GM18861 (cell line): ENCODE data around the gene CHST12.

Experiments
- ATAC-seq: cut with Tn5 transposase; IDR thresholded peaks from one replicate; pipeline ENCODE4 v1.9.1; 2021; ENCODE audit not compliant: unreplicated experiment

Gene CHST12

GRCh38 chr7:2403014-2403717, at the start of gene CHST12:
TSS of gene CHST12 (plus strand) at chr7:2403611. CDS start at chr7:2432640, 29,029 bp downstream.
- no peak for ATAC-seq

- ATAC-seq = peak; percentile 32
Observed at GRCh38 chr7:2353936-2354185, 49.5 kb upstream of the CHST12 start.

DNA sequence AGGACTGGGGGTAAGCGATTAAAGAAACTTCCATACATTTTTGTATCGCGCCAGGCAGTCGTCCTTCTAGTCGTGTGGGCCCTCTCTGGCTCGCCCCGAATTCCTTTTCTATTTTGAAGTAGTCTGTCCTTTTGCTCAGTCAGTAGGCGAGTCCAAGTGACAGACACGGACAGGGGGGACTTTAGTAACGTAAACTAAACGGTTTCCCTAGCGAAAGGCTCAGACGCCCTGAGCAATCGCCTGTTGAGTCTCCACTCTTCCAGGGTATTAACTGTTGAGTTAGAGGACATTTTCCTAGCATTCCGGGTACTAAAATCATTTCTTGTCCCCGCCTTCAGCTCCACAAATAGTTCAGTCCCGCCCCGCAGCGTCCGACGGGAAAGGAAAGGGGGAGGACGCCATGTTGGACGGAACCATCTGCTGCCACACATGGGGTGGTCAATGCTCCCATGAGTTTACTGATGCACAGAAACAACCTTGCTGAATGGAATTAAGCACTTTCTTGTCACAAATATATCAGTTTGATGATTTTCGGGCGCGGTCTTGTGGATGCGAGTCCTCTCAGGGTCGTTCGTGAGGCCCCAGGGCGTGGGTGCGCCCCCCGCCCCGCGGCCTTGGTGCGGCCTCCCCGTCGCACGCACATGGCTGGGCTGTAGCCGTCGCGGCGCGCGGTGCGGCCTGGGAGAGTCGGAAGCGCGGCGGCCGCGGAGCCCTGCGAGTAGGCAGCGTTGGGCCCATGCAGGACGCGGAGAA, 49.0 kb upstream of the CHST12 start, which contains the start of gene EIF3B:
EIF3B (plus strand) TSS at position 642 of the 753 bp plus-strand sequence; CDS start at position 737, 95 bp downstream.
- peak; percentile 69 for ATAC-seq

DNA sequence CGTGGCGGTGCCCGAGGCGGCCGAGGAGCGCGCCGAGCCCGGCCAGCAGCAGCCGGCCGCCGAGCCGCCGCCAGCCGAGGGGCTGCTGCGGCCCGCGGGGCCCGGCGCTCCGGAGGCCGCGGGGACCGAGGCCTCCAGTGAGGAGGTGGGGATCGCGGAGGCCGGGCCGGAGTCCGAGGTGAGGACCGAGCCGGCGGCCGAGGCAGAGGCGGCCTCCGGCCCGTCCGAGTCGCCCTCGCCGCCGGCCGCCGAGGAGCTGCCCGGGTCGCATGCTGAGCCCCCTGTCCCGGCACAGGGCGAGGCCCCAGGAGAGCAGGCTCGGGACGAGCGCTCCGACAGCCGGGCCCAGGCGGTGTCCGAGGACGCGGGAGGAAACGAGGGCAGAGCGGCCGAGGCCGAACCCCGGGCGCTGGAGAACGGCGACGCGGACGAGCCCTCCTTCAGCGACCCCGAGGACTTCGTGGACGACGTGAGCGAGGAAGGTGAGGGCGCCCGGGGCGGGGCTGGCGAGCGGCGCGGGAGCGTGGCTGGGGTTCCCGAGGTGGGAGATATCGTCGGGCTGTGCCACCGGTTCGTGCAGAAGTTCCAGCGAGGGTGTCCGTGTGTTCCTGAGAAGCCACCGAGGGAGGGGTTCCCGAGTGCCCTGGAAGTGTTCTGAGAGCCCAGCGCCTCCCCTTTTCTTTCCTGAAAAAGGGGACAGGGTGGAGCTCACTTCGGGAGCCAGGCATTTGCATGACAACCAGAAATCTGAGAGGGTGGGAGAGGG, 48.3 kb upstream of the CHST12 start:
- ATAC-seq = peak; percentile 28

DNA sequence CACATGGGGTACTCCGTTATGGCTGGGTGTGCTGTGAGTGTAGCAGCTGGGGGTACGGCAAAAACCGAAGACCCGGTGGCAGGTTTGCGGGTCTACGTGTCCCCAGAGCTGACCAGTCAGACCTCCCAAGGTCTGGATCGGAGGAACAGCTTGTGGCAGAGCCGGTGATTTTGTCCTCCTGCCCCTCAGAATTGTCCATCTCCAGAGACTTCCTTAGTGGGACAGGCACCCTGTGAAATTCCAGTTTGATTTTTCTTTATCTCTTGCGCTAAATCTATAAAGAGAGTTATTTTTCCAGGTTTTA, 47.8 kb upstream of the CHST12 start:
- no peak for ATAC-seq

DNA sequence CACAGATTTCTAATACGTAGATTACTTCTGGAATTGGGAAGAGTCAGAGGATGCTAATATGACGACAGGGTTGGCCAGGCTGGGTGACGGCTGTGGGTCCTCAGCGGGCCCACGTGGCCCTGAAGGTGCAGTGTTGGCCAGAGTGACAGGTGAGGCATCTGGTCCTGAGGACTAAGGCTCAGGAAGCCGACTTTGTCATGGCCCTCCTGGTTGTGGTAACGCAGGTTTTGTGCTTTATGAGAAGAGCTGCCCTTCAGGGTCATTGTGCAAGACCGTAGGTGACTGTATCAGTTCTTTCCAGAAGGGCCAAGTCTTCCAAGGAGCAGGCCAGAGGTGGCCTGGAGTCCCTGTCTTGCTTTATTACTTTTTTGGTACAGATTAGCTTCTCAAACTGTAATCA, 46.2 kb upstream of the CHST12 start:
- no peak for ATAC-seq

DNA sequence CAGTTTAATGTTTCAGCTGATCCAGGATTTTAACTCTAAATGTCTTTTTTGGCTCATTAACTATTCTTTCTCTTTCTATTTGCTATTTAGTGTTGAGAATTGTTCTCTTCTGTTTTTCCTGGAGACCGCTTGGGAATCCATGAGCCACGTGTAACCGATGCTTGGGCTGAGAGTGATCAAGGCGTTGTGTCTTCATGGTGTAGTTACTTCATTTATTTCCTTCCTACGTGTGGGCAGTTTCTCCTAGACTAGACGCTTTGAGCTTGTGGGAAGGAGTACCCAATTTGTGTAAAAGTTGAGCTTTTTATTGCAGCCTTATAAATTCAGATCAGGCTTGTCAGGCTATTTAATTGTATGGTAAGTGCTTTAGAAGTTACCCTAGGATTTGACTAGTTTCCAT, 45.8 kb upstream of the CHST12 start:
- no peak for ATAC-seq

DNA sequence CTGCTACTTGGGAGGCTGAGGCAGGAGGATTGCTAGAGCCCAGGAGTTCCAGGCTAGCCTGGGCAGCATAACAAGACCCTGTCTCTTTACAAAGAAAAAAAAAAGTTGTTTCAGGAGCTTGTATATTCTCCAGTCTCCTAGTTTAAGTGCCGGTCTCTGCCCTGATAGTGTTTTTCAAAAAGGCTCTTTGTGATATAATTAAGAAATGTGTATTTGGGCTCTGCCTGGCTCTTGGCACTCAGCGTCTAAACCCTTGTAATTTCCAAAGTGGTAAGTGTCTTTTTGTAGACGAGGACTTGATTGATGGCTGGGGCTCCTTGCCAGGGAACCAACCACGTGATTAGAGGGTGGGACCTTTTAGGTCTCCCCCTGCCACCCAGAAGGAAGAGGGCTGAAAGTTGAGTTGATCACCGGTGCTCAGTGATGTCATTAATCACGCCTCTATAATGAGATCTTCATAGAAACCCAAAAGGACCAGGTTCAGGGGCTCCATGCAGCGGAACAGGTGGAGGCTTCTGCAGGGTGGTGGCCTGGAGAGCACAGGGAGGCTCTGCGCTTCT, 44.4 kb upstream of the CHST12 start:
- no peak for ATAC-seq

GRCh38 chr7:2359610-2360009, 43.8 kb upstream of the CHST12 start:
- no peak for ATAC-seq

GRCh38 chr7:2360796-2361195, 42.6 kb upstream of the CHST12 start:
- no peak for ATAC-seq

DNA sequence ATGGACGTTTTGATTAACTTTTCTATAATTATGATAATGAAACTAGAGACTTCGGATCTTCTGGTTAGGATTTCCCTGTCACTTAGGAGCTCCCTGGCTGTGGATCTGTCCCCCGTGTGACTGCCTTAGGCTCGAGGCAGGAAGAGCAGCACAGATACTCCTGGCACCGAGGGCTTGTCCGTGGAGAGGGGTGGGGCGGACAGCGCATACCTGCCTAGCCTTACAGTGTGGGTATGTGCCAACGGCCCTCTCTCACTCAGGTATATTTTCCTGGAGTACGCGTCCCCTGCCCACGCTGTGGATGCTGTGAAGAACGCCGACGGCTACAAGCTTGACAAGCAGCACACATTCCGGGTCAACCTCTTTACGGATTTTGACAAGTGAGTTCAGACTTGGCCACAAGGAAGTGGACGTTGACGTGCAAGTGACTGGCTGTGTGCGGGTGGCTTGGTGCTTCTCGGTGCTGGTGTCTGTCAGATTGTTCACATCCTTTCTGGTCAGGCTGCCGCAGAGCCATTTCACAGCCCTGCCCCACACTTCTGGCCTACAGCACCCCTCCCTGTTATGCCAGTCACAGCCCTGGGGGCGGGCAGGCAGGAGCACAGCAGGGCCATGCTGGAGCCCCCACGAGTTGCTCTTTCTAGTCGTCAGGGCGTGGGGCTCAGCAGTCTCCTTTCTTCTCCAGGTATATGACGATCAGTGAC, 40.9 kb upstream of the CHST12 start:
- no peak for ATAC-seq

DNA sequence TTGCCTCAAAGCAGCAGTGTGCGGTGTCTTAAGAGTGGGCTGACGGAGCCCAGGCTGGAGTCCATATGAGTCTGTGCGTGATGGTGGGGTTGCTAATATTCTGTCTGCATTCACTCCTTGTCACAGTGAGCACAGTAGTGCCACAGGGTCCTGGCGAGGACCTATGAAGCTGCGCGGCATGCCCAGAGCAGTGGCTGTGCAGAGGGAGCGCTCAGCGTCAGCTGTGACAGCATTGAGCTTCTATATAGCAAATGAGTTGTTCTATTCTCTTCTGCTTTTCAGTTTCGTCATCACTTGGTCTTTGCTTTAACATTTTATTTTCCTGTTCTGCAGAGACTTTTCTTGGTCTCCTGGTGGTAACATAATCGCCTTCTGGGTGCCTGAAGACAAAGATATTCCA, 34.3 kb upstream of the CHST12 start:
- no peak for ATAC-seq

GRCh38 chr7:2371329-2371728, 32.1 kb upstream of the CHST12 start:
- ATAC-seq = no peak

DNA sequence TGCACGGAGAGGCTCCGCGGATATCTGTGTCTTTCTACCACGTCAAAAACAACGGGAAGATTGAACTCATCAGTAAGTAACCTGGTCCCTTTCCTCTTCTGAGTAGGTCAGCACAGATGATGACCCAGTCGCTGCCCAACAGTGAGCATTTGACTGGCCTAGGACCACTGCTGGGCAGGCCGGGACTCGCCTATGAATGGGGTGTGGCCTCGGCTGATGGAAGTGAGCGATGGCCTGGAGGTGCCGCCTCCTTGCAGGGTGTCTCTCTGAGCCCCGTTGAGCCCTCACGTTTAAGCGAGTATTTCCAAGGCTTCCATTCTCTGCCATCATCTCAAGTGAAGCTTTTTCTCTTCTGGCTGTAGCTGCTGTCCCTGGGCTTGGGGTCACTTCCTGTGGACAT, 30.7 kb upstream of the CHST12 start:
- ATAC-seq = no peak

DNA sequence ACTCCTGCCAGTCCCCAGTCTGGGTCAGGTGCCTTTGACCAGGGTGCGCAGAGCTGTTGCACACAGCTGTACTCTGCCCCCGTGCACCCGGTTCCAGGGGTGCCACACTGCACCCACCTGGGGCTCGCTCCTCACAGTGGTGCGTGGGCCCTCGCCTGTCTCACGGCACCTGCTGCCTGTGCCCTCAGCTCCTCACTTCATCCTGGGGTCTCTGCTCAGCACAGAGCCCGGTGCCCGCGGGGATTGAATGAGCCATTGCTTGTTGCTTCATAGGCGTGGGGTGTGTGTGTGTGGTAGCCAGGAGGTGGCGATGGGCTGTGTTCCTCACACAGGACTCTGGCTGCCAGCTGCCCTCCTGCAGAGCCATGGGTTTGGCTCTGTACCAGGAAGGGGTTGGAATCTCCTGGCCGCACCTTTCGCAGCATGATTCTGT, 30.3 kb upstream of the CHST12 start:
- no peak for ATAC-seq

DNA sequence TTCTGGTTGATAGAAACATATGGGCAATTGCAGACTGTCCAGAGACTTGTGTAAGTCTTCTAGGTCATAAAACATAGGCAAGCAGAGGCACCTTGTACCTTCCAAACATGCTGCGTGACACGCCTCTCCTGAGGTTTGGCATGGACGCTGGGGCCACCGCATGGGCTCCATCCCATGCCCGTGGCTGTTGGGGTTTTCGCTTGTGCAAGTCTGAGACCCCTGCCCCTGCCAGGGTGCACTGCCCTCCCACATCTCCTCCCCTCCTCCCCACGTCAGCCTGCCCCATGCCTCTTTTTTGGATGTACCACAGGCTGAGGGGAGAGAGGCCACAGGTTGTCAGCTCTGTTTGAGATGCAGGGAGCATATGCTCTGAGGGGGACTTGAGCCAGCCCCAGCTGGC, 29.8 kb upstream of the CHST12 start:
- ATAC-seq = no peak

DNA sequence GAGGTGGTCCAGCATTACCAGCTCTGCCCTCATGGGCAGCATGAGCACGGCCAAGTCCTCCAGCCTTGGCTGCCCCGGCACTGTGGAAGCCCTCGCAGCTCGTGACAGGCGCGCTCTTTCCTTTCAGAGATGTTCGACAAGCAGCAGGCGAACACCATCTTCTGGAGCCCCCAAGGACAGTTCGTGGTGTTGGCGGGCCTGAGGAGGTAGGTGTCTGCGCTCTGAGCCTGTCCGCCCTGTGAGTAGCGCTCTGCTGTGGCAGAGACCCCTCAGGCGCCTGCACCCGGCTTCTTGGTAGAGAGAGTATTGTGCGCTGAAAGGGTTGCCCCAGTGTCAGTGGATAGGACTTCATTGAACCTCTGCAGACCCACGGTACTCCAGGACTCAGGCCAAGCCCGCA, 29.0 kb upstream of the CHST12 start:
- ATAC-seq = no peak

DNA sequence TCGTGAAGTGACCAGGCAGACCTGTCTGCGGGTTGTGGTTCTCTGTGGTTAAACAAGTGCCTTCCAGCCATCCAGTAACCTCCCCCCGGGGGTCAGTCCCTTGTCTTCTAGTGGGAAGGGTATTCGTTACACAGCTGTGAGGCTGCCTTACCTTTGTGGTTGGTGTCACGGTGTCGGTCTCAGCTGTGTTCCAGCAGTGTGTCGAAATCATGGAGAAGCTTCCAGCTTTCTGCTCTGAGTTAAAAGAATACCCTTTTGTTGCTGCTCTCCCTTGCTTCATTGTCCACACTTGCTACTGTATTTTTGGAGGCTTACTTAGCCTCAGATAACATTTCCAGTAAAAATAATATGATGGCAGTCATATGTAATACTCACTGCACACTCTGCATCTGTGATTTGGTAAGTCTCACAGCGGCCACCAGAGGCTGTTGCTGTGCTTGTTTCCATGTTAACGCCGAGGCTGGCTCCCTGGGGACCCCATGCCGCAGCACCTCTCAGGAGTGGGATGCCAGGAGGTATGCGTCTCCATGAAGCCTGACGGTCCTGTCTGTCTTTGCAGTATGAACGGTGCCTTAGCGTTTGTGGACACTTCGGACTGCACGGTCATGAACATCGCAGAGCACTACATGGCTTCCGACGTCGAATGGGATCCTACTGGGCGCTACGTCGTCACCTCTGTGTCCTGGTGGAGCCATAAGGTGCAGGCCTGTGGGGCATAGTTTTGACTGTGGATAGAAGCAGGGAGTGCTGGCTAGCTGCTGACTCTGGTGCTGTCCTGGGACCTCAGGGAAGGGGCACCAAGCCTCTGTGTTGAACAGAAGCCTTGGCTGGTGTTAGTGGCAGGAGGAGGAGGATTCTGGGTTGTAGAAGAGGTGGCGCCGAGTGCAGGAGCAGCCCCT, 28.3 kb upstream of the CHST12 start:
- no peak for ATAC-seq

DNA sequence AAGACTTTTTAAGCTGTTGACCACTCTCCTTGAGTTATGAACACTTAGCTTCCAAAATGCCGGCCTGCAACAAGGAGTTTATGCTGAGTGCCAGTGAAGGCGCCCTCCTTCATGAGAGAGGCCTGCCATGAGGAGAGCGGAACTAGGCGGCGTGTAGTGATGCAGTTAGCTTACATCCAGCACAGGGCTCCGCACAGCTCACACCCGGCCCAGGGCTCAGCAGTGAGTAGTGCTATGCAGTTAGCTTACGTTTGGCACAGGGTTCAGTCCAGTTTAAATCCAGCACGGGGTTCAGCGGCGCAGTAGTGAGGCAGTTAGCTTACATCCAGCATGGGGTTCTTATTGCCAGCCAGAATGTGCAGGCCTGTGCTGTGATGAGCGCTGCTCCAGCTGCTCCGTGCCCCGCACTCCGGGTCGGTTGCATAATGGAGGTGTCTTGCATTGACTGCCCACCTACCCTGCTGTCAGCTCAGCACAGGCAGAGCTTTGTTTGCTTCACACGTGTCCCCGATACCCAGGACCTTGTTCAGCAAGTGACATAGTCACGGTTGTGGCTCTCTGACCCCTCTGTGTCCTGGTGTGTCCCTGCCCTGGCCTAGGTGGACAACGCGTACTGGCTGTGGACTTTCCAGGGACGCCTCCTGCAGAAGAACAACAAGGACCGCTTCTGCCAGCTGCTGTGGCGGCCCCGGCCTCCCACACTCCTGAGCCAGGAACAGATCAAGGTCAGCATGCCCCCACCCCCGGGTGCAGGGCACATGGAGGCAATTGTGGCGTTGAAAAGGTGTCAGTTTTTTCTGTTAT, 26.9 kb upstream of the CHST12 start:
- ATAC-seq = no peak
